ENCODE results near the gene TTPAL. TPM values are rescaled to one million over a fixed set of nuclear protein-coding genes. Genes with fewer than 3 reads are reported as not detected.

TTPAL gene
- 7.4 TPM for polyA plus RNA-seq (2012; ENCODE audit: insufficient read depth, insufficient read length)

- peak within 1 kb of the TSS; percentile 85 for H3K4me3 ChIP-seq (ENCODE audit: low read length)
- peak; percentile 80 for DNase-seq (ENCODE audit: low read depth, low spot score)
These were observed at the start of gene TTPAL for GRCh38 chr20:44475694-44476560. TTPAL (plus strand) TSS chr20:44475874; CDS start chr20:44480000, 4,126 bp downstream.

- no peak for DNase-seq (ENCODE audit: low read depth, low spot score)
- no peak overlapping the region for H3K4me3 ChIP-seq (ENCODE audit: low read length)
These were observed 49.8 kb upstream of the TTPAL start for GRCh38 chr20:44425923-44426322.

GRCh38 chr20:44426879-44427790 is 48.5 kb upstream of the TTPAL start:
- no peak for DNase-seq (ENCODE audit: low read depth, low spot score)
- no peak overlapping the region for H3K4me3 ChIP-seq (ENCODE audit: low read length)

GRCh38 chr20:44427804-44428173 is 47.9 kb upstream of the TTPAL start:
- DNase-seq (ENCODE audit: low read depth, low spot score) = no peak
- H3K4me3 ChIP-seq (ENCODE audit: low read length) = no peak overlapping the region

- H3K4me3 ChIP-seq (ENCODE audit: low read length) = no peak overlapping the region
- DNase-seq (ENCODE audit: low read depth, low spot score) = no peak
These were observed 47.3 kb upstream of the TTPAL start for GRCh38 chr20:44428174-44429016.

GRCh38 chr20:44429017-44429339 is 46.7 kb upstream of the TTPAL start:
- H3K4me3 ChIP-seq (ENCODE audit: low read length) = no peak overlapping the region
- no peak for DNase-seq (ENCODE audit: low read depth, low spot score)

GRCh38 chr20:44429419-44430269 is 46.0 kb upstream of the TTPAL start:
- DNase-seq (ENCODE audit: low read depth, low spot score) = no peak
- no peak overlapping the region for H3K4me3 ChIP-seq (ENCODE audit: low read length)

GRCh38 chr20:44430270-44431065 is 45.2 kb upstream of the TTPAL start:
- DNase-seq (ENCODE audit: low read depth, low spot score) = no peak
- H3K4me3 ChIP-seq (ENCODE audit: low read length) = no peak overlapping the region

GRCh38 chr20:44431118-44431501 is 44.6 kb upstream of the TTPAL start:
- no peak overlapping the region for H3K4me3 ChIP-seq (ENCODE audit: low read length)
- no peak for DNase-seq (ENCODE audit: low read depth, low spot score)

GRCh38 chr20:44431502-44432234 is 44.0 kb upstream of the TTPAL start:
- H3K4me3 ChIP-seq (ENCODE audit: low read length) = no peak overlapping the region
- no peak for DNase-seq (ENCODE audit: low read depth, low spot score)

- DNase-seq (ENCODE audit: low read depth, low spot score) = no peak
- no peak overlapping the region for H3K4me3 ChIP-seq (ENCODE audit: low read length)
These were observed 42.8 kb upstream of the TTPAL start for GRCh38 chr20:44432618-44433577.

- DNase-seq (ENCODE audit: low read depth, low spot score) = no peak
- H3K4me3 ChIP-seq (ENCODE audit: low read length) = no peak overlapping the region
These were observed 41.7 kb upstream of the TTPAL start for GRCh38 chr20:44433751-44434538.

- no peak for DNase-seq (ENCODE audit: low read depth, low spot score)
- H3K4me3 ChIP-seq (ENCODE audit: low read length) = no peak overlapping the region
These were observed 39.9 kb upstream of the TTPAL start for GRCh38 chr20:44435630-44436335.

GRCh38 chr20:44436393-44436792 is 39.3 kb upstream of the TTPAL start:
- no peak overlapping the region for H3K4me3 ChIP-seq (ENCODE audit: low read length)
- DNase-seq (ENCODE audit: low read depth, low spot score) = no peak

GRCh38 chr20:44437497-44437896 is 38.2 kb upstream of the TTPAL start:
- H3K4me3 ChIP-seq (ENCODE audit: low read length) = no peak overlapping the region
- DNase-seq (ENCODE audit: low read depth, low spot score) = no peak

Measured in Jurkat, Clone E6-1 (cell line).